K562 (cell line): ENCODE data around the gene PDZD2. TPM values are rescaled to one million over a fixed set of nuclear protein-coding genes. Genes with fewer than 3 reads are reported as not detected.

ENCODE experiments used
- ATAC-seq: fragments of 200-7000 bp; cut with Tn5 transposase; 3 replicates; pipeline ENCODE4 v1.9.1; 2020; ENCODE audit warnings: moderate library complexity
- BruUV-seq: library from RNA; stranded (reverse); fragments of 400-500 nt; replicated peaks from 2 replicates; lab custom pipeline; 2021; lab: Mats Ljungman, UMichigan
- CTCF ChIA-PET: fragments of 300-600 bp; formaldehyde crosslinking; extraction: SDS; loops from one replicate; lab custom pipeline; 2021; ENCODE audit warnings: low intra/inter-chr PET ratio; lab: Yijun Ruan, JAX
- POLR2A ChIA-PET: fragments of 300-600, 350-650 bp; sonication (Branson Sonifier 250); formaldehyde crosslinking; extraction: SDS; loops from one replicate; lab custom pipeline; 2021; ENCODE audit warnings: antibody characterized with exemption, inconsistent platforms; lab: Yijun Ruan, JAX
- DNase-seq, 4 experiments: peaks; one replicate each; pipeline versions ENCODE4 v3.0.0 to v3.0.0-alpha.2; 2011 to 2018; ENCODE audit warnings: low spot score in 3 of 4, mixed read lengths in 3 of 4; ENCODE audit errors: extremely low read depth in 1 of 4
- FAIRE-seq: peaks from 2 replicates; lab custom pipeline; 2011; peaks lifted over from hg19 to GRCh38; lab: Jason Lieb, UNC
- H2AFZ ChIP-seq: 2 replicates; pipeline ENCODE4 v1.6.0; 2011; ENCODE audit warnings: low read depth, low read length, control low read depth, inconsistent platforms
- H3K27ac ChIP-seq: fragments of 200-600 bp; 3 replicates; pipeline ENCODE4 v1.8.0; 2011; ENCODE audit warnings: low read depth, mild to moderate bottlenecking, control low read depth, inconsistent platforms, low read length, moderate library complexity, mixed read lengths; ENCODE audit errors: extremely low read depth
- H3K27me3 ChIP-seq, 2 experiments: fragments of 300-600 bp in 1 of 2; 2 replicates in 1 of 2; 3 replicates in 1 of 2; pipeline versions ENCODE4 v1.6.0 to v1.8.0; 2011; ENCODE audit warnings: inconsistent platforms in 2 of 2, low read length in 2 of 2, mild to moderate bottlenecking in 1 of 2, mixed read lengths in 1 of 2, moderate library complexity in 1 of 2; ENCODE audit not compliant: control insufficient read depth in 2 of 2, insufficient read depth in 2 of 2
- H3K36me3 ChIP-seq: fragments of 300-600 bp; 3 replicates; pipeline ENCODE4 v1.8.0; 2011; ENCODE audit warnings: mild to moderate bottlenecking, low read length, inconsistent platforms; ENCODE audit not compliant: control insufficient read depth, insufficient read depth
- H3K4me1 ChIP-seq, 2 experiments: fragments of 200-600 bp in 1 of 2; replicated peaks in 1 of 2; 2 replicates in 1 of 2; 3 replicates in 1 of 2; pipeline versions ENCODE4 v1.5.1 to v1.8.0; 2011; ENCODE audit warnings: inconsistent platforms in 2 of 2, low read length in 2 of 2, mild to moderate bottlenecking in 1 of 2, mixed read lengths in 1 of 2, moderate library complexity in 1 of 2; ENCODE audit not compliant: control insufficient read depth in 2 of 2, insufficient read depth in 2 of 2
- H3K4me2 ChIP-seq: 2 replicates; pipeline ENCODE4 v1.6.1; 2011; ENCODE audit warnings: low read length, control low read depth, inconsistent platforms, mixed read lengths; ENCODE audit not compliant: insufficient read depth
- H3K4me3 ChIP-seq: fragments of 200-600 bp; sonication (generic), shearing (Covaris generic); 2 replicates; pipeline ENCODE4 v1.5.1; 2016; ENCODE audit warnings: control low read depth, inconsistent platforms
- H3K79me2 ChIP-seq: fragments of 200-600 bp; 3 replicates; pipeline ENCODE4 v1.8.0; 2011; ENCODE audit warnings: low read length, inconsistent platforms; ENCODE audit not compliant: control insufficient read depth, insufficient read depth
- H3K9ac ChIP-seq, 2 experiments: 2 replicates each; pipeline versions ENCODE4 v1.6.0 to v1.6.1; 2011; ENCODE audit warnings: low read depth in 2 of 2, low read length in 2 of 2, control low read depth in 1 of 2, inconsistent platforms in 1 of 2, mild to moderate bottlenecking in 1 of 2, mixed read lengths in 1 of 2; ENCODE audit not compliant: insufficient read depth in 1 of 2
- H3K9me1 ChIP-seq: one replicate; pipeline ENCODE4 v1.6.0; 2011; ENCODE audit warnings: inconsistent platforms, mild to moderate bottlenecking, low read length, moderate library complexity; ENCODE audit not compliant: control insufficient read depth, insufficient read depth
- H3K9me3 ChIP-seq: replicated peaks from 2 replicates; pipeline ENCODE4 v1.5.1; 2011; ENCODE audit warnings: low read depth, low read length, inconsistent platforms; ENCODE audit not compliant: control insufficient read depth, insufficient read depth
- H4K20me1 ChIP-seq: replicated peaks from 2 replicates; pipeline ENCODE4 v1.6.1; 2011; ENCODE audit warnings: low read length, inconsistent platforms, mixed read lengths; ENCODE audit not compliant: control insufficient read depth, insufficient read depth
- ATF1 ChIP-seq, 2 experiments: fragments of 450-650 bp in 1 of 2; IDR thresholded peaks; 2 replicates each; pipeline ENCODE4 v1.6.1; 2016; ENCODE audit warnings: missing compliant biosample characterization in 1 of 2, missing genetic modification characterization in 1 of 2
- NFIX ChIP-seq: fragments of 250-450 bp; sonication (Bioruptor Pico); IDR thresholded peaks from 2 replicates; pipeline ENCODE4 v1.4.0; 2020; ENCODE audit warnings: low read depth, mild to moderate bottlenecking, moderate library complexity
- TEAD2 ChIP-seq: fragments of 450-650 bp; IDR thresholded peaks from 2 replicates; pipeline ENCODE4 v1.6.1; 2016; ENCODE audit warnings: missing genetic modification characterization, control low read depth, missing compliant biosample characterization
- ZNF121 ChIP-seq: sonication (generic); formaldehyde crosslinking; conservative IDR thresholded peaks from 2 replicates; pipeline ENCODE4 v1.8.0; 2022; ENCODE audit warnings: missing genetic modification reagents
- ZNF134 ChIP-seq: fragments of 250-450 bp; sonication (Bioruptor Pico); conservative IDR thresholded peaks from 2 replicates; pipeline ENCODE4 v1.4.0; 2020
- WGBS: fragments of 100-300 bp; shearing (Covaris generic); methylation state at CpG from one replicate; pipeline ENCODE4 v1.1.6; 2016; ENCODE audit warnings: low coverage, mixed read lengths; ENCODE audit not compliant: insufficient coverage; ENCODE audit errors: missing lambda C conversion rate; 5-methylcytosine and 5-hydroxymethylcytosine counted together
- in situ Hi-C: fragments of 300-500 bp; cut with MboI; formaldehyde crosslinking; loops from 4 replicates; pipeline ENCODE4 v1.15.0; 2018; ENCODE audit warnings: inconsistent platforms, mixed read lengths
- intact Hi-C: fragments of 100-400 bp; cut with micrococcal nuclease; formaldehyde crosslinking; loops from 2 replicates; pipeline ENCODE4 v1.14.2; 2022
- polyA plus RNA-seq, 8 experiments: library from polyadenylated mRNA; depleted of rRNA in 4 of 8; stranded (reverse) in 5 of 8; unstranded in 3 of 8; fragments of >200 nt; fragmentation: Nextera tagmentation in 2 of 8; fragmentation: Illumina TruSeq in 1 of 8; extraction: Ambion mirVana in 2 of 8; extraction: Trizol in 1 of 8; gene quantifications; 2 replicates each; pipeline versions ENCODE4 v1.2.1 to v1.2.3, GENCODE V29; 2011 to 2014; ENCODE audit warnings: inconsistent platforms in 1 of 8, missing spikeins in 1 of 8
- total RNA-seq, 7 experiments: library from RNA; depleted of rRNA in 6 of 7; stranded (reverse); fragments of >200 nt in 6 of 7; fragmentation: Illumina TruSeq in 2 of 7; extraction: Trizol in 2 of 7; gene quantifications; 2 replicates each; pipeline versions ENCODE4 v1.2.1 to v1.2.3, GENCODE V29; 2011 to 2021; ENCODE audit warnings: low replicate concordance in 1 of 7
- TF ChIP-seq, protein P1 (sequence below): sonication (generic); formaldehyde crosslinking; IDR thresholded peaks from 2 replicates; pipeline ENCODE4 v1.8.1; 2023; ENCODE audit warnings: mild to moderate bottlenecking, missing genetic modification reagents, moderate library complexity

The PDZD2 gene
- total and polyA plus RNA-seq, 9 of the 15 experiments (the other 6 are each of a cell fraction or from before 2014, with no cell fraction given), result 0.02 to 0.08 (median 0.04) TPM; not detected in 6

DNA sequence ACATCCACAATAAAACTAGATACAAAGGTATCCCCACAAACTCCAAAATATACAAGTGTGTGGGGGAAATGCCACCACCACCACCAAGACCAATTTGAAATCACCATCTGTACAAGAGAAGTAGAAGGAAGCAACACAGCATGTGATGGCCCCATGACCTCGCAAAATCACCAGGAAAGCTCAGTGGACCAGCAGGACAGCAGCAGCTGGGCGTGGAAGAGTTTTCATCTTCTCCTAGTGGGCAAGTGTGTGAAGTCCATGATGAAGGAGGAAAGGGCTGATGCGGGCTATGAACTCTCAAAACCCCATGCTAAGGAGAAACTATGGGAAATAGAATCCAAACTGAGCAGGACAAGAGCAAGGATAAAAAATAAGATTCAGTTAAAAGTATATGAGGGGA lies 477.1 kb downstream of the PDZD2 start (continued):
- TF ChIP-seq ZNF134 (CRISPR knock-in tag), result no peak
- TF ChIP-seq NFIX (CRISPR knock-in tag), result no peak
- TF ChIP-seq, protein P1, sequence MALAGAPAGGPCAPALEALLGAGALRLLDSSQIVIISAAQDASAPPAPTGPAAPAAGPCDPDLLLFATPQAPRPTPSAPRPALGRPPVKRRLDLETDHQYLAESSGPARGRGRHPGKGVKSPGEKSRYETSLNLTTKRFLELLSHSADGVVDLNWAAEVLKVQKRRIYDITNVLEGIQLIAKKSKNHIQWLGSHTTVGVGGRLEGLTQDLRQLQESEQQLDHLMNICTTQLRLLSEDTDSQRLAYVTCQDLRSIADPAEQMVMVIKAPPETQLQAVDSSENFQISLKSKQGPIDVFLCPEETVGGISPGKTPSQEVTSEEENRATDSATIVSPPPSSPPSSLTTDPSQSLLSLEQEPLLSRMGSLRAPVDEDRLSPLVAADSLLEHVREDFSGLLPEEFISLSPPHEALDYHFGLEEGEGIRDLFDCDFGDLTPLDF (CRISPR knock-in tag), result no peak

DNA sequence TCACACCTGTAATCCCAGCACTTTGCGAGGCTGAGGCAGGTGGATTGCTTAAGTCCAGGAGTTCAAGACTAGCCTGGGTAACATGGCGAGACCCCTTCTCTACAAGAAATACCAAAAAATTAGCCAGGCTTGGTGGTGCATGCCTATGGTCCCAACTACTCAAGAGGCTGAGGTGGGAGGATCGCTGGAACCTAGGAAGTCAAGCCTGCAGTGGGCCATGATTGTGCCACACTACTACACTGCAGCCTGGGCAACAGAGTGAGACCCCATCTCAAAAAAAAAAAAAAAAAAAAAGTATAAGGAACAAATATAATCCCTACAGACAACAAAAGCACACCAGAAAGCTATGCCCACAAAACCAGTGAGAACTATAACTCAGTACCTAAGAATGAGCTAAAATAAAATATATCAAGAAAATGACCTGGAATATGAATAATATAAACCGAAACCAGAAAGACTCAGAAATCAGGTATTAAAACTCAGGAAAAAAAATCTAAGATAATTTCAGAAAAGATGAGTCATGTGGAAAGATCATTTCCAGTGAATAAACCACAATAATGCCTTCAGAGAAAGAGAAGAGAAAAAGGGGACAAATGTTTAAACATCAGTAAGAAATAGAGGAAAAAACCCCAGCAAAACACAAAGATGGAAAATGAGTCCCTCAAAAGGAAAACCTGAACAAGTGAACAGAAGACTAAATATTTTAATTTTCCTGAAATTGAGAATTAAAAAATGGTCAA lies 477.8 kb downstream of the PDZD2 start:
- Histone ChIP-seq H3K9ac (no peak overlapping the region), H4K20me1 (no peaks in the 10 kb centered on the region), H3K4me2 (no peak overlapping the region), H3K79me2 (peaks cover 13% of the 10 kb centered on the region; the same call in 2 of the 3 replicates), H3K27ac (no peak overlapping the region; the same call in 2 of the 3 replicates), H3K4me3 (no peak overlapping the region), H3K4me1 (no peaks in the 10 kb centered on the region; a peak in 1 of 5 replicates), H3K27me3 (no peaks in the 10 kb centered on the region)
- CTCF ChIA-PET, result no interaction called here
- DNase-seq (no peak), FAIRE-seq (no peak), ATAC-seq (no peak)
- TF ChIP-seq ATF1 (CRISPR knock-in tag; IDR thresholded peaks at IDR 0.05) (no peak), ATF1 (tag; IDR thresholded peaks at IDR 0.05) (no peak), ZNF121 (peak; percentile 76), TEAD2 (tag) (no peak)
- TF ChIP-seq, all 486 proteins: peak for 1
- intact Hi-C loops, result no loop called here
- no peak overlapping the region for H2AFZ ChIP-seq
- H3K9me1 ChIP-seq, result no peaks in the 10 kb centered on the region
- 98% methylated on average over 4 of the region's 4 CpGs for WGBS
- in situ Hi-C loops, result no loop called here
- no TSS peak for BruUV-seq
- POLR2A ChIA-PET, result interaction anchor here (0.6 kb wide), 1 partner anchor 43 kb away, joined by 7 read pairs; no protein-coding TSS in a partner anchor
- peaks cover 70% of the 10 kb centered on the region for H3K36me3 ChIP-seq
- H3K9me3 ChIP-seq, result no peaks in the 10 kb centered on the region
